Measurements from ENCODE around the gene PML. TPM values are rescaled to one million over a fixed set of nuclear protein-coding genes. Genes with fewer than 3 reads are reported as not detected.

PML gene, protein sequence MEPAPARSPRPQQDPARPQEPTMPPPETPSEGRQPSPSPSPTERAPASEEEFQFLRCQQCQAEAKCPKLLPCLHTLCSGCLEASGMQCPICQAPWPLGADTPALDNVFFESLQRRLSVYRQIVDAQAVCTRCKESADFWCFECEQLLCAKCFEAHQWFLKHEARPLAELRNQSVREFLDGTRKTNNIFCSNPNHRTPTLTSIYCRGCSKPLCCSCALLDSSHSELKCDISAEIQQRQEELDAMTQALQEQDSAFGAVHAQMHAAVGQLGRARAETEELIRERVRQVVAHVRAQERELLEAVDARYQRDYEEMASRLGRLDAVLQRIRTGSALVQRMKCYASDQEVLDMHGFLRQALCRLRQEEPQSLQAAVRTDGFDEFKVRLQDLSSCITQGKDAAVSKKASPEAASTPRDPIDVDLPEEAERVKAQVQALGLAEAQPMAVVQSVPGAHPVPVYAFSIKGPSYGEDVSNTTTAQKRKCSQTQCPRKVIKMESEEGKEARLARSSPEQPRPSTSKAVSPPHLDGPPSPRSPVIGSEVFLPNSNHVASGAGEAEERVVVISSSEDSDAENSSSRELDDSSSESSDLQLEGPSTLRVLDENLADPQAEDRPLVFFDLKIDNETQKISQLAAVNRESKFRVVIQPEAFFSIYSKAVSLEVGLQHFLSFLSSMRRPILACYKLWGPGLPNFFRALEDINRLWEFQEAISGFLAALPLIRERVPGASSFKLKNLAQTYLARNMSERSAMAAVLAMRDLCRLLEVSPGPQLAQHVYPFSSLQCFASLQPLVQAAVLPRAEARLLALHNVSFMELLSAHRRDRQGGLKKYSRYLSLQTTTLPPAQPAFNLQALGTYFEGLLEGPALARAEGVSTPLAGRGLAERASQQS
- total RNA-seq, result 57.4 and 116 TPM in 2 replicates

GRCh38 chr15:73994413-73994883 lies at the start of gene PML:
Gene PML, plus strand, starts transcription at chr15:73994716. Its CDS starts 97 bp downstream, at chr15:73994813.

GRCh38 chr15:73991726-73992593 lies 2.6 kb upstream of the PML start, which contains the start of gene STOML1:
Gene STOML1, minus strand, starts transcription at chr15:73992295. Its CDS starts 72 bp downstream, at chr15:73992223.

GRCh38 chr15:74082450-74082849 lies 87.9 kb downstream of the PML start, which contains the start of gene GOLGA6A:
Gene GOLGA6A, minus strand, starts transcription at chr15:74082550. Its CDS starts 41 bp downstream, at chr15:74082509.

Other genes starting within 250 kb of the PML start
- gene INSYN1, start 241.4 kb upstream of the PML start, total RNA-seq, result 0.81 and 3.8 TPM in 2 replicates
- gene TBC1D21, start 121.2 kb upstream of the PML start, total RNA-seq, result not detected in 2 replicates
- gene LOXL1, start 68.3 kb upstream of the PML start, total RNA-seq, result 82.8 and 257 TPM in 2 replicates
- 17.2 and 20.7 TPM in 2 replicates for gene STOML1, start 2.4 kb upstream of the PML start, total RNA-seq
- not detected in 2 replicates for gene GOLGA6A, start 87.8 kb downstream of the PML start, total RNA-seq
- under 0.01 and 1.5 TPM in 2 replicates for gene ISLR2, start 135.9 kb downstream of the PML start, total RNA-seq
- gene ISLR, start 179.0 kb downstream of the PML start, total RNA-seq, result 2.8 and 52.9 TPM in 2 replicates
- gene STRA6, start 208.1 kb downstream of the PML start, total RNA-seq, result 2.0 and 20.2 TPM in 2 replicates
- gene CCDC33, start 241.6 kb downstream of the PML start, total RNA-seq, result 1.5 TPM in 1 of 2 replicates, not detected in the other